GM12878 (cell line): Measurements from ENCODE around the gene CWC27. TPM values are rescaled to one million over a fixed set of nuclear protein-coding genes. Genes with fewer than 3 reads are reported as not detected.

ENCODE experiments used
- ATAC-seq: fragments of 200-7000 bp; cut with Tn5 transposase; 3 replicates; pipeline ENCODE4 v1.9.1; 2020; ENCODE audit warnings: mild to moderate bottlenecking, moderate library complexity
- BruUV-seq: library from RNA; stranded (reverse); fragments of 400-500 nt; replicated peaks from 2 replicates; lab custom pipeline; 2021; lab: Mats Ljungman, UMichigan
- CTCF ChIA-PET: fragments of 300-600 bp; sonication (Branson Sonifier 250); formaldehyde crosslinking; extraction: SDS; loops from one replicate; lab custom pipeline; 2021; ENCODE audit warnings: inconsistent platforms; lab: Yijun Ruan, JAX
- POLR2A ChIA-PET: fragments of 350-600 bp; formaldehyde crosslinking; extraction: SDS; loops from one replicate; lab custom pipeline; 2021; ENCODE audit warnings: inconsistent platforms; lab: Charles Lee
- RAD21 ChIA-PET: fragments of 300-600 bp; sonication (Branson Sonifier 250); formaldehyde crosslinking; loops from one replicate; lab custom pipeline; 2023; ENCODE audit warnings: antibody characterized with exemption; ENCODE audit not compliant: unreplicated experiment; lab: Charles Lee
- SMC1A ChIA-PET: fragments of 300-600 bp; sonication (Branson Sonifier 250); formaldehyde crosslinking; loops from one replicate; lab custom pipeline; 2023; ENCODE audit not compliant: unreplicated experiment, uncharacterized antibody; lab: Charles Lee
- DNase-seq: peaks from one replicate; pipeline ENCODE4 v3.0.0-alpha.2; 2011; ENCODE audit warnings: low read depth, low spot score
- FAIRE-seq: peaks from 3 replicates; lab custom pipeline; 2011; peaks lifted over from hg19 to GRCh38; lab: Jason Lieb, UNC
- H2AFZ ChIP-seq: 2 replicates; pipeline ENCODE4 v1.6.0; 2011; ENCODE audit warnings: low read depth, low read length, control low read depth; ENCODE audit not compliant: control insufficient read depth
- H3K27ac ChIP-seq: 2 replicates; pipeline ENCODE4 v1.5.1; 2011; ENCODE audit warnings: control low read depth; ENCODE audit not compliant: control insufficient read depth, insufficient read depth
- H3K27me3 ChIP-seq, 2 experiments: replicated peaks in 1 of 2; 2 replicates each; pipeline versions ENCODE4 v1.6.0 to v1.6.1; 2011; ENCODE audit warnings: low read length in 1 of 2; ENCODE audit not compliant: control insufficient read depth in 2 of 2, insufficient read depth in 2 of 2
- H3K36me3 ChIP-seq, 2 experiments: 2 replicates each; pipeline ENCODE4 v1.5.1; 2011; ENCODE audit warnings: low read length in 1 of 2; ENCODE audit not compliant: control insufficient read depth in 2 of 2, insufficient read depth in 2 of 2
- H3K4me1 ChIP-seq: 2 replicates; pipeline ENCODE4 v1.6.1; 2011; ENCODE audit warnings: mild to moderate bottlenecking, low read length, moderate library complexity, mixed read lengths; ENCODE audit not compliant: control insufficient read depth, insufficient read depth
- H3K4me2 ChIP-seq: 2 replicates; pipeline ENCODE4 v1.6.0; 2011; ENCODE audit warnings: control low read depth; ENCODE audit not compliant: control insufficient read depth, insufficient read depth
- H3K4me3 ChIP-seq: fragments of 200-600 bp; sonication (generic); 2 replicates; pipeline ENCODE4 v1.5.1; 2016
- H3K79me2 ChIP-seq: 2 replicates; pipeline ENCODE4 v1.6.0; 2011; ENCODE audit warnings: low read length; ENCODE audit not compliant: control insufficient read depth, insufficient read depth
- H3K9ac ChIP-seq: 2 replicates; pipeline ENCODE4 v1.8.0; 2011; ENCODE audit warnings: low read length, control low read depth, mixed read lengths; ENCODE audit not compliant: control insufficient read depth, insufficient read depth
- H3K9me3 ChIP-seq: replicated peaks from 3 replicates; pipeline ENCODE4 v1.5.1; 2011; ENCODE audit warnings: mild to moderate bottlenecking, low read length; ENCODE audit not compliant: control insufficient read depth, insufficient read depth
- H4K20me1 ChIP-seq: 2 replicates; pipeline ENCODE4 v1.6.0; 2011; ENCODE audit not compliant: control insufficient read depth, insufficient read depth
- BCL11A ChIP-seq: IDR thresholded peaks from 2 replicates; pipeline ENCODE4 v1.6.1; 2011; ENCODE audit warnings: low read depth, low read length
- BRCA1 ChIP-seq: IDR thresholded peaks from 2 replicates; pipeline ENCODE4 v1.6.1; 2011; ENCODE audit warnings: low read depth, low read length, improper control_type of control experiment
- HCFC1 ChIP-seq: fragments of 150-350 bp; IDR thresholded peaks from 2 replicates; pipeline ENCODE4 v1.6.1; 2014; ENCODE audit warnings: low read length
- MXI1 ChIP-seq: fragments of 150-350 bp; IDR thresholded peaks from 2 replicates; pipeline ENCODE4 v1.6.1; 2011; ENCODE audit warnings: low read depth, mild to moderate bottlenecking, inconsistent platforms, low read length, improper control_type of control experiment
- POU2F2 ChIP-seq: IDR thresholded peaks from 3 replicates; pipeline ENCODE4 v1.6.1; 2011; ENCODE audit warnings: low read depth, mild to moderate bottlenecking, low read length, borderline replicate concordance
- REST ChIP-seq: IDR thresholded peaks from 2 replicates; pipeline ENCODE4 v1.6.1; 2012; ENCODE audit warnings: mild to moderate bottlenecking, low read depth, low read length
- SIX5 ChIP-seq: IDR thresholded peaks from 2 replicates; pipeline ENCODE4 v1.6.1; 2011; ENCODE audit warnings: mild to moderate bottlenecking, low read depth, low read length, moderate library complexity; ENCODE audit not compliant: severe bottlenecking
- SUZ12 ChIP-seq: fragments of 200-600 bp; sonication (generic); IDR thresholded peaks from one replicate; pipeline ENCODE4 v1.6.1; 2018; ENCODE audit warnings: antibody characterized with exemption, mild to moderate bottlenecking; ENCODE audit not compliant: unreplicated experiment
- TAF1 ChIP-seq: IDR thresholded peaks from 2 replicates; pipeline ENCODE4 v1.6.1; 2011; ENCODE audit warnings: mild to moderate bottlenecking, low read depth, low read length, borderline replicate concordance
- WGBS: methylation state at CpG from one replicate; pipeline ENCODE4 v1.1.6; 2016; ENCODE audit warnings: low lambda C conversion rate; ENCODE audit not compliant: insufficient replicate concordance, insufficient coverage; ENCODE audit errors: missing lambda C conversion rate; 5-methylcytosine and 5-hydroxymethylcytosine counted together
- in situ Hi-C: fragments of 300-500 bp; cut with MboI; formaldehyde crosslinking; loops from 9 replicates; pipeline ENCODE4 v1.14.3; 2018; ENCODE audit warnings: mixed read lengths
- intact Hi-C: fragments of 100-400 bp; cut with micrococcal nuclease; formaldehyde crosslinking; loops from one replicate; pipeline ENCODE4 v1.14.2; 2022; ENCODE audit not compliant: unreplicated experiment
- polyA plus RNA-seq, 11 experiments: library from polyadenylated mRNA; depleted of rRNA in 4 of 11; unstranded in 6 of 11; stranded (reverse) in 5 of 11; fragments of >200 nt; fragmentation: Nextera tagmentation in 4 of 11; fragmentation: Illumina TruSeq in 1 of 11; extraction: Ambion mirVana in 4 of 11; extraction: Trizol in 1 of 11; gene quantifications; 1 replicate in 1 of 11; 2 replicates in 10 of 11; pipeline versions ENCODE4 v1.2.1 to v1.2.3, GENCODE V29; 2011 to 2016; ENCODE audit warnings: inconsistent platforms in 2 of 11, missing spikeins in 2 of 11, low read depth in 1 of 11
- total RNA-seq, 4 experiments: library from RNA; depleted of rRNA in 3 of 4; stranded (reverse); fragments of >200 nt in 3 of 4; fragmentation: Illumina TruSeq in 1 of 4; extraction: Trizol in 1 of 4; gene quantifications; 2 replicates each; pipeline versions ENCODE4 v1.2.1 to v1.2.3, GENCODE V29; 2013 to 2021
- TF ChIP-seq, protein P1 (sequence below): IDR thresholded peaks from 2 replicates; pipeline ENCODE4 v1.6.1; 2012; ENCODE audit warnings: low read depth, low read length, improper control_type of control experiment
- TF ChIP-seq, protein P2 (sequence below), 3 experiments: IDR thresholded peaks in 2 of 3; conservative IDR thresholded peaks in 1 of 3; 2 replicates each; pipeline ENCODE4 v1.5.1; 2011; ENCODE audit warnings: low read depth in 3 of 3, low read length in 3 of 3, mild to moderate bottlenecking in 3 of 3, control low read depth in 2 of 3, moderate library complexity in 2 of 3, inconsistent platforms in 1 of 3, mixed read lengths in 1 of 3; ENCODE audit not compliant: control insufficient read depth in 2 of 3, insufficient read depth in 1 of 3; ENCODE audit errors: extremely low read depth in 1 of 3
- TF ChIP-seq, protein P3 (sequence below): fragments of 450-650 bp; IDR thresholded peaks from 2 replicates; pipeline ENCODE4 v1.6.1; 2017; ENCODE audit warnings: mild to moderate bottlenecking, low read depth, inconsistent platforms; ENCODE audit not compliant: poor library complexity, severe bottlenecking

CWC27 gene
- total and polyA plus RNA-seq, 10 of the 15 experiments (the other 5 are each of a cell fraction or from before 2014, with no cell fraction given), result 21.7 to 61.9 (median 47.0) TPM

DNA sequence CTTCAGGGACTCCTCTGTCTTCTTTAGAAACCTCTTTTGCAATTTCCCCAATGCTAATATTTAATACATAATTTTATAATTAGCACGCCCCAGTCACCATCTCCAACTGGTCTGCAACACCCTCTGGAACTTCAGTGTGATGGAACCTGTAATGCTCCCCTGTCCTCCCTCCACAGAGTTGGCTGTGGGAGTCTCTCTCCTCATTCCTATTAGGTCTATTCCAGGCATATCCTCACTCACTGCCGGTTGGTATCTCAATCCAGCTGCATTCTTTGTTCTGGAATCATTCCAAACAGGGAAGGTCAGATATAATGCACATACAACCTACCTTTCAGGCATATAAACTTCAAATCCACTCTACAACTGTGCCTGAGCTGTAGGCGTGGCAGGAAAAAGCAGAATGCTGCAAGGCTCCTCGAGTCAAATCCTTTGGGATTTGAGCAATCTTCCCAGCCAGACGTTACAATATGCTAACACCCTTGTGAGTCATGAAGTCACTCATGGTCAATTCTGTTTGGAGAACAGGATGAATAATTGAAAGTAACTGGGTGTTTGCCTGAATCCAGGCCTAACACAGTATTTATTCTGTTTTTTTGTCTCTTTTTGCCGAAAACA, 293.8 kb downstream of the CWC27 start:
- Histone ChIP-seq H3K4me3 (no peak overlapping the region; the same call in 1 of the 2 replicates), H3K79me2 (no peaks in the 10 kb centered on the region), H3K4me1 (peaks cover 72% of the 10 kb centered on the region), H2AFZ (peak overlapping the region; percentile 62), H3K9ac (peak overlapping the region; percentile 68; the same call in 1 of the 2 replicates), H4K20me1 (no peaks in the 10 kb centered on the region), H3K27me3 (no peaks in the 10 kb centered on the region), H3K4me2 (peak overlapping the region; percentile 81), H3K9me3 (peaks cover 8% of the 10 kb centered on the region; the same call in 2 of the 3 replicates), H3K27ac (peak overlapping the region; percentile 95), H3K36me3 (no peaks in the 10 kb centered on the region)
- no peak for DNase-seq
- ChIA-PET RAD21 (interaction anchor here (0.6 to 6.8 kb wide), 11 partner anchors 7 to 420 kb away, joined by 3 to 123 read pairs (median 8); partner anchors contain the start of gene ADAMTS6), SMC1A (interaction anchor here (0.6 to 25.4 kb wide), 15 partner anchors 9 to 421 kb away, joined by 3 to 614 read pairs (median 4); no protein-coding TSS in a partner anchor), POLR2A (interaction anchor here (0.6 to 5.0 kb wide), 6 partner anchors 14 to 293 kb away, joined by 3 to 49 read pairs (median 4); no protein-coding TSS in a partner anchor), CTCF (interaction anchor here (1.0 to 3.8 kb wide), 6 partner anchors 8 to 251 kb away, joined by 4 to 25 read pairs (median 6); no protein-coding TSS in a partner anchor)
- WGBS, result 35% methylated on average over 6 of the region's 6 CpGs
- in situ Hi-C loops, result loop anchor here (25.0 kb wide), 1 partner anchor 875 kb away; no protein-coding TSS in a partner anchor
- BruUV-seq, result no TSS peak
- no peak for TF ChIP-seq BCL11A
- TF ChIP-seq HCFC1, result no peak
- no peak for TF ChIP-seq POU2F2
- TF ChIP-seq TAF1, result no peak
- no peak for TF ChIP-seq BRCA1
- TF ChIP-seq, protein P1, sequence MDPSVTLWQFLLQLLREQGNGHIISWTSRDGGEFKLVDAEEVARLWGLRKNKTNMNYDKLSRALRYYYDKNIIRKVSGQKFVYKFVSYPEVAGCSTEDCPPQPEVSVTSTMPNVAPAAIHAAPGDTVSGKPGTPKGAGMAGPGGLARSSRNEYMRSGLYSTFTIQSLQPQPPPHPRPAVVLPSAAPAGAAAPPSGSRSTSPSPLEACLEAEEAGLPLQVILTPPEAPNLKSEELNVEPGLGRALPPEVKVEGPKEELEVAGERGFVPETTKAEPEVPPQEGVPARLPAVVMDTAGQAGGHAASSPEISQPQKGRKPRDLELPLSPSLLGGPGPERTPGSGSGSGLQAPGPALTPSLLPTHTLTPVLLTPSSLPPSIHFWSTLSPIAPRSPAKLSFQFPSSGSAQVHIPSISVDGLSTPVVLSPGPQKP, result no peak
- TF ChIP-seq REST, result no peak
- TF ChIP-seq, protein P2, sequence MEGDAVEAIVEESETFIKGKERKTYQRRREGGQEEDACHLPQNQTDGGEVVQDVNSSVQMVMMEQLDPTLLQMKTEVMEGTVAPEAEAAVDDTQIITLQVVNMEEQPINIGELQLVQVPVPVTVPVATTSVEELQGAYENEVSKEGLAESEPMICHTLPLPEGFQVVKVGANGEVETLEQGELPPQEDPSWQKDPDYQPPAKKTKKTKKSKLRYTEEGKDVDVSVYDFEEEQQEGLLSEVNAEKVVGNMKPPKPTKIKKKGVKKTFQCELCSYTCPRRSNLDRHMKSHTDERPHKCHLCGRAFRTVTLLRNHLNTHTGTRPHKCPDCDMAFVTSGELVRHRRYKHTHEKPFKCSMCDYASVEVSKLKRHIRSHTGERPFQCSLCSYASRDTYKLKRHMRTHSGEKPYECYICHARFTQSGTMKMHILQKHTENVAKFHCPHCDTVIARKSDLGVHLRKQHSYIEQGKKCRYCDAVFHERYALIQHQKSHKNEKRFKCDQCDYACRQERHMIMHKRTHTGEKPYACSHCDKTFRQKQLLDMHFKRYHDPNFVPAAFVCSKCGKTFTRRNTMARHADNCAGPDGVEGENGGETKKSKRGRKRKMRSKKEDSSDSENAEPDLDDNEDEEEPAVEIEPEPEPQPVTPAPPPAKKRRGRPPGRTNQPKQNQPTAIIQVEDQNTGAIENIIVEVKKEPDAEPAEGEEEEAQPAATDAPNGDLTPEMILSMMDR (IDR thresholded peaks at IDR 0.05 in 2 of 3, conservative IDR thresholded peaks at IDR 0.05 in 1 of 3; ENCODE audit: control insufficient read depth in 2 of 3, extremely low read depth in 1 of 3, insufficient read depth in 1 of 3, low read depth in 3 of 3, low read length in 3 of 3), result no peak
- no peak for TF ChIP-seq SUZ12
- TF ChIP-seq MXI1, result no peak
- no peak for TF ChIP-seq SIX5
- TF ChIP-seq, protein P3, sequence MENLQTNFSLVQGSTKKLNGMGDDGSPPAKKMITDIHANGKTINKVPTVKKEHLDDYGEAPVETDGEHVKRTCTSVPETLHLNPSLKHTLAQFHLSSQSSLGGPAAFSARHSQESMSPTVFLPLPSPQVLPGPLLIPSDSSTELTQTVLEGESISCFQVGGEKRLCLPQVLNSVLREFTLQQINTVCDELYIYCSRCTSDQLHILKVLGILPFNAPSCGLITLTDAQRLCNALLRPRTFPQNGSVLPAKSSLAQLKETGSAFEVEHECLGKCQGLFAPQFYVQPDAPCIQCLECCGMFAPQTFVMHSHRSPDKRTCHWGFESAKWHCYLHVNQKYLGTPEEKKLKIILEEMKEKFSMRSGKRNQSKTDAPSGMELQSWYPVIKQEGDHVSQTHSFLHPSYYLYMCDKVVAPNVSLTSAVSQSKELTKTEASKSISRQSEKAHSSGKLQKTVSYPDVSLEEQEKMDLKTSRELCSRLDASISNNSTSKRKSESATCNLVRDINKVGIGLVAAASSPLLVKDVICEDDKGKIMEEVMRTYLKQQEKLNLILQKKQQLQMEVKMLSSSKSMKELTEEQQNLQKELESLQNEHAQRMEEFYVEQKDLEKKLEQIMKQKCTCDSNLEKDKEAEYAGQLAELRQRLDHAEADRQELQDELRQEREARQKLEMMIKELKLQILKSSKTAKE, result no peak
- intact Hi-C loops, result loop anchor here (1.0 to 10.0 kb wide), 3 partner anchors 14 to 420 kb away; partner anchors contain the start of gene ADAMTS6
- no peak for ATAC-seq
- no peak for FAIRE-seq
